Myocyte (in vitro differentiated cells): Measurements from ENCODE around the gene MAGEF1. TPM values are rescaled to one million over a fixed set of nuclear protein-coding genes. Genes with fewer than 3 reads are reported as not detected.

Experiments
- DNase-seq: peaks from one replicate; pipeline ENCODE4 v3.0.0-alpha.2; 2012; ENCODE audit warnings: low read depth
- polyA plus RNA-seq: library from polyadenylated mRNA; unstranded; fragments of >200 nt; gene quantifications from one replicate; pipeline ENCODE4 v1.2.1, GENCODE V29; 2012; ENCODE audit warnings: missing spikeins
- total RNA-seq: library from RNA; depleted of rRNA; stranded (reverse); fragments of >200 nt; gene quantifications from 2 replicates; pipeline ENCODE4 v1.2.3, GENCODE V29; 2014

MAGEF1 gene, protein sequence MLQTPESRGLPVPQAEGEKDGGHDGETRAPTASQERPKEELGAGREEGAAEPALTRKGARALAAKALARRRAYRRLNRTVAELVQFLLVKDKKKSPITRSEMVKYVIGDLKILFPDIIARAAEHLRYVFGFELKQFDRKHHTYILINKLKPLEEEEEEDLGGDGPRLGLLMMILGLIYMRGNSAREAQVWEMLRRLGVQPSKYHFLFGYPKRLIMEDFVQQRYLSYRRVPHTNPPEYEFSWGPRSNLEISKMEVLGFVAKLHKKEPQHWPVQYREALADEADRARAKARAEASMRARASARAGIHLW
- 82.9 and 111 TPM in 2 replicates for total RNA-seq
- 49.6 TPM for polyA plus RNA-seq

DNA sequence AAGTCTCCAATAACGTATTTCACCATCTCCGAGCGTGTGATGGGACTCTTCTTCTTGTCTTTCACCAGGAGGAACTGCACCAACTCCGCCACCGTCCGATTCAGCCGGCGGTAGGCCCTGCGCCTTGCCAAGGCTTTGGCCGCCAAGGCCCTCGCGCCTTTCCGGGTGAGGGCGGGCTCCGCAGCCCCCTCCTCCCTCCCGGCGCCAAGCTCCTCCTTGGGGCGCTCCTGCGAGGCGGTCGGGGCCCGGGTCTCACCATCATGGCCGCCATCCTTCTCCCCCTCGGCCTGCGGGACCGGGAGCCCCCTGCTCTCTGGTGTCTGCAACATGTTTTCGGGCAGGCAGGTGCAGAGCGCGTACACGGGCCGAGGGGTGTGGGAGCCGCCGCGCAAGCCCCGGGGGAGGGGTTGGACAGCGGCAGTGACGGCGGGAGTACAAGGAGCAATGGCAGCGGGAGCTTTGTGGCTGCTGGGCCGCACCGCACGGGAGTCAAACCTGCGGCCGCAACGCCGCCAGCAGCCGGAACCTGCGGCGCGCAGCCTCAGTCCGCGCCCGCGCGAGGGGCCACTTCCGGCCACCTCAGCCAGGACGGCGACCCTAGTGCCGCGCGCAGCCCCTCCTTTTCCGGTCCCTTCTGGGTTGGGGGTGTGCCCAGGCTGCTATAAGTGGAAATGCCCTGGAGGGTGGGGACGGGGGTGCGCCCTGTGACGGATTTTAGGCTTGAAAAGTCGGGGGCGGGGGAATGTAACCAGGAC lies at the start of gene MAGEF1:
MAGEF1 (minus strand) TSS at position 572 of the 755 bp plus-strand sequence; CDS start at position 329, 243 bp downstream.
- DNase-seq, result peak; percentile 91

DNA sequence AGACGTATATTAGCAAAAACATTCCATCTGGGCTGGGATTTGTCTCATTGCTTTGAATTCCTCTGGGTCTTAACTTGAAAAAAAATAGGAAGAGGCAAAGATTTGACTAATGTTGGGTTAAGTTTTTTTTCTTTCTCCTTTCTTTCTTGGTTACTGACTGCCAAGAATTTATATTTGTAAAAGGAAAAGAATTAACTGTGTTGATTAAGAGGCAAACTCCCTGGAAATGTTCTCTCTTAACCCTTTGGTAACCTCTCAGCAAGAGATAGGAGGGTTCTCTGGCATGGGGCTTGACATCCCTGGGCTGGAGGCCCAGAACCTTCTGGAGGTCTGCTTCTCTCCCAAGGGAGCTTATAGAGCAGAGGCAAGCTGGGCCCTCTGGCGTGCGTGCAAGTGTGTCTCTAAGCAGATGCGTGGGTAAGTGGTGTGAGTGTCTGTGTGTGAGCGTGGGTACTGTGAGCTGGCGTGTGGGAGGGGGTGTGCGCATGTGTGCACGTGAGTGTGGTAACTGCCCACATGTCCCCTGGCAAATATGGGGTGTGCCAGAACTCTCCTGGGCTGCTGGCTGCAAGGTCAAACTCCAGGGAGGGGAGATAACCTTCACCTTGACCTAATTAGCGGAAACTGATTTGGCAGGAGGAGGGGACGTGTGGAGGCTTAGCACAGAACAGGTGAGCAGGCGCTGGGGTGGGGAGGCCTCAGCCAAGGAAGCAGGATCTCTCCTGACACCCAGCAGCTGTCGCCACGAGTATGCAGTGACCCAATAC lies 49.4 kb upstream of the MAGEF1 start:
- peak; percentile 36 for DNase-seq

DNA sequence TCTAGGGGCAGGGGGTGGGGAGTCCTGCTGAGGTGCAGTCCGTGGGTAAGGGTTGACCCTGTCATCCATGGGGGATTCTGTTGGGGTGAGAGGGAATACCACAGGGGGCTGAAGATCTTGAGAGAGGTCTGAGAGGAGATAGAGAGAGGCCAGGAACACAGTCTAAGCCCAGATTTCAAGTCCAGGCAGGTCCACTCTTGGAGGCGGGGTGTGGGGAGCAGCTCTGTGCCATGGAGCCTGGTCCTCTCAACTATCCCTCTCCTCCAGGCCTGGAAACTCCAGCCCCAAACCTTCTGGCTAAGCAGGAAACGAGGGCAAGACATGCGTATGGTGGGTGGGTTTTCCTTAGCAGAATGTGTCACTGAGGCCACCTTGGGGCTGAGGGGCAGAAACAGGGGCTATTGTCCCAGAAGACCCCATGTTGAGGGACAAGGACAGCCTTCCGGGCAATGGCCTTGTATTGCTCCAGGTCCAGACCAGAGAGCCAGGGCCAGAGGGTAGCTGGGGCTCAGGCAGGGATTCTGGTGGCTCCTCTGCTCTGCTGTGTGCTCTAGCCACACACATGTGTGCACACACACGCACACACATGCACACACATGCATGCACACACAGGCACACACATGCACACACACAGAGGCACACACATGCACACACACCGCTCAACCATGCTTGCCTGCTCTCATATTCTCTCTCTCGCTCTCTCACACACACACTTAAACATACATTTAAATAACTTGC lies 48.6 kb upstream of the MAGEF1 start:
- no peak for DNase-seq

DNA sequence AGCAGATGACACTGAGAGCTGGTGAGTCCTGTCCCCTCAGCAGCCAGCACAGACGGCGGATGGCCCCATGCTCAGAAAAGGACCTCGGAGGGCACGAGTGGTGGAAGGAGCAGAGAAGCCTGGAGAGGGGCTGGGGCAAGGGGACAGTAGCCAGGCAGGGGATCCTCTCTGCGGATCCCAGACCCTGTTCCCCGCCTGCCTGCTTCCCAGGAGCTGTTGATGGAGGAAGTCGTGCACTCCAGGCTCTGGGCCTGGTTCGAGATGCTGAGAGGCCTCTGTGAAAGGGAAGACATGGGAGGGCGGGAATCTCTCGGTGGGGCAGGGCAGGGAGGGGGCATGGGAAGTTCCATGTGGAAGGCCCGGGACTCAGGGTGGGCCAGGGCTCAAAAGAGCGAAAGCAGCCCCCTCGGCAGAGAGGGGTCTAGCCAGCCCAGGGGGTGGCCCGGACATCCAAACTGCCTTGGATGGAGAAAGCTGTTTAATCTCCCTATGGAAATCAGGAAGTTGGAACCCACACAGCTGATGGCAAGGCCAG lies 47.9 kb upstream of the MAGEF1 start:
- no peak for DNase-seq

DNA sequence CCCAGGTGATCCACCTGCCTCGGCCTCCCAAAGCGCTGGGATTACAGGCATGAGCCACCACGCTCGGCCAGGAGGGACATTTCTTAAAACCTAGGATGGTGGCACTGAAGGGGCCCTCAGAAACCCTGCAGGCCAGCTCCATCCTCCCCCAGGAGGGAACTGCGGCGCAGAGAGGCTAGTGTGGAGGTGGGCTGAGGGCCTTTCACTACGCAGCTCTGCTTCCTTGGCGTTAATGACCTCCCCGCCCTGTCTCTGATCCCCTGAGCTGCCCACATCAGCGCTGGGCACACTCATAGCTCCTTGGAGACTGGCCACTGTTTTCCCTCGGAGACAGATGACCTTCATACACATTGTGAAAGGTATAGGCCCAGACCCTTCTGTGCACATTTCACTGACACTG lies 46.2 kb upstream of the MAGEF1 start:
- DNase-seq, result no peak

DNA sequence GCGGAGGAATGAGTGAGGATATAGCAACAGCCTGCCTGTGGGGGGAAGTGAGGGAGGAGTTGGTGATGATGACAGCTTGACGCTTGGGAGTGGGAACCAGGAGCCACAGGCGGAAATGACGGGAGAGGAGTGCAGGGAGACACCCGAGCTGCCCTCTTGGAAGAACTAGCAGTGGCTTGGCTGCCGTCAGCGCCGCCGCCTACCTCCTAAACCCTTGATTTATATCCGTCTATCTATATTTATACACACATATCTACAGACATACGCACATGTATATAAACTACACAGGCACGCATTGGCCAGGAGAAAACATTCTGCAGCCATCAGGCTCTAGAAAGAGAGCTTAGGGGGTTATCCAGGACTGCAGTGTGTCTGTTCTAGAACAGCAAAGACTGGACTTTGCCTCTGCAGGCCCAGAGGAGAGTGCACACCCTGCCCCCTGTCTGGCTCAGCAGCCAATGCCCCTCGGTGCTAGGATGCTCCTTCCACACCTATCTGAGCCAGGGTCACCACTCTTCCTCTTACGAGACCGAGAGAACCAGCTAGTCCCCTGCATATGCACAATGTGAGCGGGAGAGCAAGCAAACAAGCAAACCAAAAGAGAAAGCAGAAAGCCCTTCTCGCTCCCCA lies 45.3 kb upstream of the MAGEF1 start:
- no peak for DNase-seq

DNA sequence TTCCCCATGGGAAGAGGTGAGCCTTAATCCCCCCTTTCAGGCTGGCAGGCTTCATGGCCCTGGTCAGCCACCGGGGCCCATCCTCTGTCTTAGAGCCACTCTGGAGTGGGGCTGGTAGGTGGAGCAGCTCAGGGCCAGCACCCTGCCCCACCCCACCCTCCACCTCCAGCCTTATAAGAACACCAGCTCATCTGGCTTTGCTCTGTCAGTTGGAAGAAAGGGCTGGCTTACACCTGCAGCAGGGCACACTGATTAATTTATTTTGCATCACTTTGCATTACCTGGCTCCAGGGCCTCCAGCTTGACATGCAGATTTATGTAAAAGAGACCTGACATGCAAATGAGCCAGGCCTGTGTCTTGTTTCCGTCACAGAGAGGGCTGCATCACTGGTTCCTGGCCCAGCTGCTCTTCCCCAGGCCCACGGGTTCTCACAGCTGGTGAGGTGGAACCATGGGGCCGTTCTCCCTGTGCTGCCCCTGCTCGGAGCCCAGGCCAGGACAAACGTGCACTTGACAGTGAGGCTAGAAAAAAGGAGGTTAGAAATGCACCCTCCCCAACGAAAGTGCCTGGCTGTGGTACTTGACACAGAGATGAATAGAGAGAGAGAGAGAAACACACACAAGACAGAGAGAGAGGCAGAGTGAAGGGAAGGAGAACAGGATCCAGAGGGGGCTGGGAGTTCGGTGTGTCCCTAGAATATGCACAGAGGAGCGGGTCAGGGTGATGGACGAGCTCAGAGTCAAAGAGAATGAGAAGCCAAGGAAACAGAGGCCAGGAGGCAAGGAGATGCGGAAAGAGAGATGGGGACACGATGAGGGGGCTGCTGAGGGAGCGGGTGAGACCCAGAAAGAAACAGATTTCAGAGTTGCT lies 44.5 kb upstream of the MAGEF1 start:
- no peak for DNase-seq

DNA sequence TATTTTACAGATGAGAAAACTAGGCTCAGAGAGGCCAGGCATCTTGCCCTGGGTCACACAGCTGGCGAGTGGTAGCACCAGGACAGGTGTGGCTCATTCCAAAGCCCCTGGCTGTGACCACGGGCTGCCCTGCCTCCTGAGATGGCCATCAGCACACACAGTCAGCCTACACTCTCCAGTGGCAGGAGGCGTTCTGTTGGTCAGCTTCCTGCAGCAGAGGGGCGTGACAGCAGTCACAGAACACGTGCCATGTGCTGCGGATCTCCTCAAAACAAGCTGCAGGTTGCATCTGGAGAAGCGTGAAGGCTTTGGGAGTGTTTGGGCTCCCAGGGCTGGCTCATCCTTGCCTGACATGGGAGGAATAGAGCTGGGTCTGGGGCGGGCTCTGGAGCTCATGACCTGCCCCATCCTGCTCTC lies 43.5 kb upstream of the MAGEF1 start:
- no peak for DNase-seq

DNA sequence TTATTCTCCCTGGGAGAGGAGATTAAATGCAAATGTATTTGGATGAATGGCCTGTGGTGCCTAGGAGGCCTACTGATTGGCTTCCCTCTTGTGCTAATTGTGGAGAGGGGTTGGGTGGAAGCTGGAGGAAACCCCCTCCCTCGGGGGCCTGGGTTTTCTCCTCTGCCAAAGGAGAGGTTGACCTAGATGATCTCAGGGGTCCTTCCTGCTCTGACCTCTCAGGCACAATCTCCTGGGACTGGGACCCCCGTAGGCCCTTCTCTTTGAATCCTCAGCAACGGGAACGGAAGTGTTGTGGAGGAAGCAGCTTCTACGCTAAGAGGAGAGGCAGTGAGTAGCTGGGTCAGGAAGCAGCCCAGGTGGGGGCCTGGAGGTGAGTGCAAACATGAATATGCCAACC lies 40.5 kb upstream of the MAGEF1 start:
- no peak for DNase-seq

DNA sequence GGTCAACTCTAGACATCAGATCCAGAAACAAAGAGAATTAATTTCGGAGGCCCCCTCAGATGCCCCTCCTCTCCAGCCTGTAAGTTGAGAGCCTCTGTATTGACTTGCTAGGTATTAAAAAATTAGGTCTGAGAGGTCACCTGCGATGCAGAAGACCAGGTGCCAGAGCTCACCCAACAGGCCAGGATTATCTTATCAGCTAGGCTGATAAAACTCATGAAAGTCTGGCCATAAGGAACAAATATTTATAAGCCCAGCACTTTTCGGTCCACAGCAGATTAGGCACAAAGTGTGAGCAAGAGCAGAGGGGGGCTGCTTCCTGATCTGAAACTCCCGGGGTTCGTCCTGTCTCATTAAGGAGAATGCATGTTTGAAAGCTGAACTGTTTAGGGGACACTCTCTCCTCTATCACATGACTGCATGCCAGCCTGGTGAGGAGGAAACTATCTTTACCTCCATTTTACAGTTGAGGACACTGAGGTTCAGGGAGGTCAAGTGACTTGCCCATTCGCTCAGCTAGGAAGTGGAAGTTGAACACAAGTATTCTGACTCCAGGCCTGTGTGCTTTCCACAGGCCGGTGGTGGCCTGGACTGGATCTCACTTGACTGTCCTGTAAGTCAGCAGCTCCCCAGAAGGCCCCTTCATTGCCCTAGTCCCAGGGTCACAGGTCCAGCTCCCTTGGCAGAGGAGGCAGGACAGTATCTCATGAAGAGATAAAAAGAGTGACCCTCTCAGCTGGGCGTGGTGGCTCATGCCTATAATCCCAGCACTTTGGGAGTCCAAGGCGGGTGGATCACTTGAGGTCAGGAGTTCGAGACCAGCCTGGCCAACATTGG lies 39.6 kb upstream of the MAGEF1 start:
- DNase-seq, result no peak

DNA sequence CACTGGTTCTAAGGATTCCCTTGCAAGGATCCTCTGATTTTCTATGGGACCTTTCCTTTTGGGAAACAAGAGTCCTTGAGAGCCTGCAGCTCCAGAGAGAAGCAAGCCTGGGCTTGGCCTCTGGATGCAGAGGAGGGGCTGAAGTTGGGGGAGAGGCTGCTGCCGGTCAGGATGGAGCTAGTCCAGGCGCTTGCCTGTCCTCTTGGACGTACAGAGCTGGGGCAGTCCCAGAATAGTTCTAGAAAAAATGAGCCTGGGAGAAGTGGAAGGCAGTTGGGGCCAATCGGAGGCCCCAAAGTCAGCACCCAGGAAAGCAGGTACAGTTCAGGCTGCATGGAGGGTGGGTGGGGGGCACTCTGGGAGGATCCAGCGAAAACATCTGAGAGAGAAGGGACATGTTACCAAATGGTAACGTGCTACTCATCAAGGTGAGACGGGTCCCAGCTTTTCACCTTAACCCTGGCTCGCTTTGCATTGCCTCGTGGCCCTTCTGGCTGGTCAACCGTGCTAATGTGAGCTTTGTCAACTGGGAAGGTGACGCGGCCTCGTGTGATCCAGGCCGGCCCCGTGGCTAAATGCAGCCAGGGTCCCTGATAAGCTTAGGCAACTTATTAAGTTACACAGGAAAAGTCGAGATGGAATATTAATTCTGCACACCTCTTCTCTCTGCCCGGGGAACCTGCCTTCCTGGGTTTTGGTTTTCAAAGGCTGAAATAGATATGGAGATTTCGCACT lies 38.7 kb upstream of the MAGEF1 start:
- DNase-seq, result no peak

DNA sequence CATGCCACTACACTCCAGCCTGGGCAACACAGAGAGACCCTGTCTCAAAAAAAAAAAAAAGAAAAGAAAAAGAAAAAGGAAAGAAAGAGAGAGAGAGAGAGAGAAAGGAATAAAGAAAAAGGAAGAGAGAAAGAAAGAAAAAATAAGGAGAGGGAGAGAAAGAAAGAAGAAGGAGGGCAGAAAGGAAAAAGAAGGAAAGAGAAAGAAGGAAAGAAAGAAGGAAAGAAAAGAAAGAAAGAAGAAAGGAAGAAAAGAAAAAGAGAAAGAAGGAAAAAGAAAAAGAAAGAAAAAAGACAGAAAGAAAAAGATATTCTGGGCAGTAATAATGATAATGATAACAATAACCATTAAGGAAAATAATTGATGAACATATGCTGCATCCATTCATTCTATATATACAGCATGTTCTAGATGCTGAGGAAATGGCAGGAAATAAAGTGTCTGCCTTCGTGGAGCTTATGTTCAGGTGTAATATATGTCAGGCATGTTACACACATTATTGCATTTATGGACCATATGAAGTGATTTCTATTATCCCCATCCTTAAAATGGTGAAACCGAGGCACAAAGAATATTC lies 37.4 kb upstream of the MAGEF1 start:
- DNase-seq, result no peak

DNA sequence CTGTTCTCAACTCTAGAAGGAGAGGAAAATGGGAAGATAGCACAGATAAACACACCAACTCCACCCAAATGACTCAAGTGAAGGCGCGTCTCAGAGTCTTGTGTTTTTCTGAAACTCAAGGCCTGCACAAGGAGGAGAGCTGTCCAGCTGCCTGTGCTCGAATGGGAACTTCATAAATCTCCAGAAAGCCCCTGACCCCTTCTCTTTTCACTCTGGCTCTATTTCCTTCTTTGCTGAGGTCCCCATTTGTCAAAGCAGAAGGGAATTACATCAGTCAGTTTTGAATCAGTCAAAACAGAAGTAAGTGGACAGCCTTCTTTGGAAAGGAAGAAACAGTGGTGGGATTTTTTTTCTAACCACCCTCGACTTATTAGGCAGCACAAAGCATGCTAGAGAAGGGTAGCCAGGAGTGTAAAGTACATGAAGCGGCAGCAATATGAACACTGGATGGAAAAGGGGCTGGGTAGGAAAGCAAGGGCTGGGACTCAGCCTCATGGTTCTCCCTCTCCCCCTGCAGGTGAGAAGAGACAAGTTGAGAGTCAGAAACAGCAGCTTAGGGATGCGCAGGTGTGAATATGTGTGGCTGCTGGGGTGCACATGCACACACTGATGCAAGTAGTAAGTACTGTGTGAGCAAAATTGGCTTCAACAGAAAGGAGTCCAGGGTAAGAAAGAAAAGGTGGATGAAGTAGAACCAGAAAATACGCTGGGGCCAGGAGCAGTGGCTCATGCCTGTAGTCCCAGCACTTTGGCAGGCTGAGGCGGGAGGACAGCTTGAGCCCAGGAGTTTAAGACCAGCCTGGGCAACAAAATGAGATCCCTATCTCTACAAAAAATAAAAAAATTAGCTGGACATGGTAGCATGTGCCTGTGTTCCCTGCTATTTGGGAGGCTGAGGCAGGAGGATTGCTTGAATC lies 36.6 kb upstream of the MAGEF1 start:
- DNase-seq, result peak; percentile 27

DNA sequence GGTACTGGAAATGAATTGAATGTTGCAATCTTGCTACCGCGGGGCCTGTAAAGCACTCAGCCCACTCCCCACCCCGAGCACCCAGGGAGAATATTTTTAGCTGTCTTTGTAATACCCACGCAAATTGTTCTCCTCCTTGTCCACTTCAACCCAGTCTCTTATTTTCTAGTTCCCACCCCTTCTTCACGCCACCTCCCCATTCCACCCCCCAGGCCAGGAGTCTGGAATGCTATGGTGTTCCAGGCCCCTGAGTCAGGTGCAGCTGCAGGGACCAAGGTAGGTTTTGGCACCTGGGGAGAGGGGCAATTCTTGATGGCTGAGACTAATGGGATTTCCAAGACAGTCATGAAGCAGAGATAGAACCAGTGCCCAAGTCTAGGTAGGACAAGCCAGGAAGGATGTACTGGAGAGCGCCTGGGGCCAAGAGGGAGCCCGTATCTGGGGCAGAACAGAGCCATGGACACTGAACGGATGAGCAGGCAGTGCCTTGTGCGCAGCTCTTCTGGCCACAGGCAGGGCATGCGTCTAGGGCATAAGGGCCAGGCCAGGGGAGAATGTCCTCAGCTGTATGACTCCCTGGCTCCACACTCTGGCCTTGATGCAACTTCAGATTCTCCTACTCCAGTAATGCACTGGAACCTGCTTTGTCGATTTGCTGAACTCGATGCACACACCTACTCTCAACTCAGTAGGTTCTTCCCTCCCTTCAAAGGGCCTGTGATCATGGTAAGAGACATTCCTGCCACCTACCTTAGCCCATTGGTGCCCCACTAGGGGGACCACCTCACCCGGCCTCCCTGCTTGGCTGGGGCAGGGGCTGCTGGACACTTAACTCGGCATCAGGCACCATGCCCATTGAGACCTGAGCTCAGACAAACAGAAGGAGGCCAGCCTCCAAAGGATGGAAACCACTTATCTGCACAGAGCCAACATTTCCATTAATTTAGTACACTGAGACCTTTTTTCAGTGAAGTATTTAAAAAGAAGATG lies 34.6 kb upstream of the MAGEF1 start:
- no peak for DNase-seq

DNA sequence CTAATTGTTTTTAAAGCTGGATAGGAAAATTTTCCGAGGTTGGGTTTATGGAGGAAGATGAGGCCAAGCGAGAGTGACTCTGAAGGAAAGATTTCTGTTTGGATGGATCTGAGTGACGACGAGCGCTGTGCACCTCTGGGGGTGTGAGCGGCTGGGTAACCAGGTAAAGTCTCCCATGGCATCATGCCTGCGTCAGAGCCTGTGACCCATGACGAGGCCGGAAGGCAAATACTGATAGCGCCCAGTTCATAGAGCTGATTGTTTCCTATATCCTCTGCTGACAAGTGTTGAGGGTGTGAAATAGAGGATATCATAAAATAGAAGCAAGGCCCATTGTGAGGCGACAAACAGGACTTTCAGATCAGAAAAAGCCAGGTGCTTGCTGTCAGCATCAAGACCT lies 33.7 kb upstream of the MAGEF1 start:
- no peak for DNase-seq
